IPS-18c (cell line): ENCODE data around the gene SLC7A6.

ENCODE experiments used
- H3K4me3 ChIP-seq: 2 replicates; pipeline ENCODE4 v1.7.0; 2013; ENCODE audit warnings: low read depth, mild to moderate bottlenecking, low read length, moderate library complexity; ENCODE audit not compliant: insufficient read depth
- H3K9me3 ChIP-seq: one replicate; pipeline ENCODE4 v1.6.1; 2013; ENCODE audit warnings: mild to moderate bottlenecking, low read length, moderate library complexity; ENCODE audit not compliant: control insufficient read depth, insufficient read depth

SLC7A6 gene

DNA sequence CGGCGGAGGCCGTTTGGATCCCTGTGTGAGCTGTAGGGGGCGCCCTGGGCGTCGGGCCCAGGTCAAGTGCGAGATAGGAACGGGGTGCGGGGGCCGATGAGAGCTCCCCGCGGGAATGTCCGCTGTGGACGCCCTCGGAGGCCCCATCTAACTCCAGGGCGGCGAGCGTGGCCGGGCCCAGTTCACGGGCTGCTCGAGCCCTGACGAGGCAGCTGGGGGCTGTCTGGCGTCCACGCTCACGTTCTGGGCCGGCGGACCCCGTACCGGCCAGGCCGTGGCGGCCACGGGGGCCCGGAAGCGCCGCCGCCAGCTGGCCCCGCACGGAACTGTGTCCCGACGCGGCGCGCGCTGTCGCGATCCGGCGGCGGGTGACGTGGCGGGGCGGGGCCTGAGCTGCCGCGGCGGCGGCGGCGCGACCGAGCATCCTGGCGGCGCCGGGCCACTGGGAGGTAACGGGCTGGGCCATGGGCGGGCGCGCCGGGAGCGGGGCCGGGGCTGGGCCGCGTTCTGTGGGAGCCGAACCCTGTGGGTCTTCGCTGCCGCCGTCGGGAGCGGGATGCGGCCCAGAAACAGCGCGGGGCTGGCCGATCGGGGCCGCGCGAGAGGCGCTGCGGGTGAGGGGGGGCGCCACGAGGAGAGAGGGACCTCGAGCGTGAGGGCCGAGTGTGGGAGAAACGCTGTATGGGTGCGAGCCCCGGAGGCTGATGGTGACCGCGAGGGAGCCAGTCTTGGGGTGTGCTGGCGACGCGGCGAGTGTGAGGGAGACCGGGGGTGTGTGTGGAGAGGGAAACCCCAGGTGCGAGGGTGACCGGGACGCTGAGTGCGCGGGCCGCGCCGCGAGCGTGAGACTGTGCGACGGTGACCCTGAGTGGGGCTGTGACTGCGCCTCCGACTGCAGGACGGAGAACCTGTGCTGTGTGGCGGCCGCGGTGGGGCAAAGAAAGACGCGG, at the start of gene SLC7A6:
Gene SLC7A6 (plus strand): TSS at position 399 of the 950 bp plus-strand sequence. CDS start 10,201 bp downstream, outside the sequence.
- Histone ChIP-seq H3K9me3 (peaks cover 2% of the 10 kb centered on the region), H3K4me3 (peak within 1 kb of the TSS; percentile 87)

DNA sequence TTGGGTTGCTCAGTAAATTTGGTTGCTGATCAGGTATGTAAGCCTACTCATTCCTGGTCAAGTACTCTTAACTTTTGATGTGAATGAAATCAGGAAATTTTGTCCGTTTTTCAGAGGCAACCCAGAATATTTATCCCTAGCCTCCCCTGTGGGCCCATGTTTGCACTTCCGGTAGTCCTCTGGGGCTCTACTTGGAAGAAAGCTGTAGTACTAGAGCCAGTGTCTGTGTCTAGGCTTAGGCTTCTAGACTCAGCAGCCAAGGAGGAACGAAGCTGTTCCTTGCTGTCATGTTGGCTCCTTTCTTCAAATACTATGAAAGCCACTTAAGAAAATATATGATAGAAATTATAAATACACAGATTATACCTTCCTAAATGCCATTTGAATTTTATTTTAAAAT, 49.6 kb upstream of the SLC7A6 start:
- no peaks in the 10 kb centered on the region for H3K9me3 ChIP-seq

DNA sequence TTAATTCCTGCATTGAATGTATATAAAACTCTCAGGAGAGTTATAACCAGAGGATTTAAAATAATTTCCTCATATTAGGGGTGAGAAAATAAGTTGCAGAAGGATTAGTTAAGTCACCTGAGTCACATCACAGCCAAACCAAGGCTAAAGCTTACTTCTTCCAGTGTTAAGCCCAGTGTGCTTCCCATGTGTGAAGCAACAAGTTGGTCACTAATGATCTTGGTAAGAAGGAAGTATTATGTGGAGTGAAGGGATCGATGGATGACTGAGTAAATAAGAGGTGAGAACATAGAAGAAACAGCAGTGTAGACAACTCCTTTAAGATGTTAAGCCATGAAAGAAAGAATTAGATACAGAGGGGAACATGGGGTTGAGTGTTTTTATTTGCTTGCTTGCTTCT, 49.0 kb upstream of the SLC7A6 start:
- Histone ChIP-seq H3K4me3 (no peak overlapping the region), H3K9me3 (no peaks in the 10 kb centered on the region)

More for the DNA sequence above, 49.6 kb upstream of the SLC7A6 start:
- H3K4me3 ChIP-seq, result no peak overlapping the region

DNA sequence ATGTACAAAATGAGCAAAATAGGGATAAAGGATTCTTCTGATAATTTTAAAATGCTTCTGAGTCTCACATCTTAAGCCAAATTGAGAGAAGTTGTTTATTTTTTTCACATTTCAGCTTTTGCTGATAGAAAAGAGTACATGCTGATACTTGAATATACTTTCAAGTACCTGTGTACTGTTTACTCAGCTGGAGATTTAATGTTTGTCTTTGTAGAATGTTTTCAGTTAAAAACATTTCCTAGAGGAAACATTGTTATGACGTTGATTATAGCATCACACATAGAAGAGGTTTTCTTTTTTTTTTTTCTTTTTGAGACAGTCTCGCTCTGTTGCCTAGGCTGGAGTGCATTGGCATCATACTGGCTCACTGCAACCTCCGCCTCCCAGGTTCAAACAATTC, 48.1 kb upstream of the SLC7A6 start:
- Histone ChIP-seq H3K4me3 (no peak overlapping the region), H3K9me3 (no peaks in the 10 kb centered on the region)

GRCh38 chr16:68217506-68217905, 46.8 kb upstream of the SLC7A6 start:
- Histone ChIP-seq H3K4me3 (no peak overlapping the region), H3K9me3 (no peaks in the 10 kb centered on the region)

- H3K4me3 ChIP-seq, result no peak overlapping the region
- no peaks in the 10 kb centered on the region for H3K9me3 ChIP-seq
These were observed 44.5 kb upstream of the SLC7A6 start for GRCh38 chr16:68219725-68220351.

GRCh38 chr16:68223072-68223471, 41.3 kb upstream of the SLC7A6 start:
- H3K9me3 ChIP-seq, result no peaks in the 10 kb centered on the region

DNA sequence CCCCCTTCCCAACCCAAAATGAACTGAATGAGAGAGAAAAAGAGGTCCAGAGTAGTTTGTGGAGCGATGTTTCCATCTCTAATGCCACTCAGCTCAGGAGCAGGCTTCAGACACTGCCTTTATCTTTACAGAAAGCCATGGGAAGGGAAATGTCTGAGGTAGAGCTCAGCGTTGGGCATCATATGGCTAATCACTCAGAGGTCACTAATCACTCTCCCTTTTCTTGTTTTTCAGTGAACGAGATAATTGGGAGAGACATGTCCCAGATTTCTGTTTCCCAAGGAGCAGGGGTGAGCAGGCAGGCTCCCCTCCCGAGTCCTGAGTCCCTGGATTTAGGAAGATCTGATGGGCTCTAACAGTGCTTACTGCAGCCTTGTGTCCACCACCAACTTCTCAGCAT, 38.2 kb upstream of the SLC7A6 start:
- H3K4me3 ChIP-seq, result no peak overlapping the region
- peaks cover 3% of the 10 kb centered on the region for H3K9me3 ChIP-seq

More at GRCh38 chr16:68223072-68223471, 41.3 kb upstream of the SLC7A6 start:
- no peak overlapping the region for H3K4me3 ChIP-seq

GRCh38 chr16:68227183-68227793, 37.0 kb upstream of the SLC7A6 start:
- H3K9me3 ChIP-seq, result peaks cover 3% of the 10 kb centered on the region
- H3K4me3 ChIP-seq, result no peak overlapping the region; the same call in 1 of the 2 replicates

GRCh38 chr16:68227850-68228553, 36.3 kb upstream of the SLC7A6 start:
- peaks cover 3% of the 10 kb centered on the region for H3K9me3 ChIP-seq

DNA sequence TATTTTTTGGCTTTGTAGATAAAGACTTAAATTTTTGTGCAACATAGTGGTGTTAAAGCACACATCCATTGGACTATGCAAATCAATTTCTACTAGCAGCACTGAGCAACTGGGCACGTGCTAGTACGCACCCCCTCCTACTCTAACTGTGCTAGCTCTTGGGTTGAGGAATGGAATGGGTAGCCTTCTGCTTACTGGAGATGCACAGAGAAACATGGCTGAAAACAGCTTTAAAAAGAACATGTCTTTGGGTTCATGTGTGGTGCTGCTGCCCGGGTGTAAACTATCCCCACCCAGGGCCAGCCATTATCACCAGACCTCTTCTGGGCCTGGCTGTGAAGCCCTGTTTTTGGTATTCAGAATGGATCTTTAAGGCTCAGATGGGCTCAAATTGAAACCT, 35.7 kb upstream of the SLC7A6 start:
- no peak overlapping the region for H3K4me3 ChIP-seq
- H3K9me3 ChIP-seq, result peaks cover 3% of the 10 kb centered on the region

More at GRCh38 chr16:68227850-68228553, 36.3 kb upstream of the SLC7A6 start:
- H3K4me3 ChIP-seq, result no peak overlapping the region

DNA sequence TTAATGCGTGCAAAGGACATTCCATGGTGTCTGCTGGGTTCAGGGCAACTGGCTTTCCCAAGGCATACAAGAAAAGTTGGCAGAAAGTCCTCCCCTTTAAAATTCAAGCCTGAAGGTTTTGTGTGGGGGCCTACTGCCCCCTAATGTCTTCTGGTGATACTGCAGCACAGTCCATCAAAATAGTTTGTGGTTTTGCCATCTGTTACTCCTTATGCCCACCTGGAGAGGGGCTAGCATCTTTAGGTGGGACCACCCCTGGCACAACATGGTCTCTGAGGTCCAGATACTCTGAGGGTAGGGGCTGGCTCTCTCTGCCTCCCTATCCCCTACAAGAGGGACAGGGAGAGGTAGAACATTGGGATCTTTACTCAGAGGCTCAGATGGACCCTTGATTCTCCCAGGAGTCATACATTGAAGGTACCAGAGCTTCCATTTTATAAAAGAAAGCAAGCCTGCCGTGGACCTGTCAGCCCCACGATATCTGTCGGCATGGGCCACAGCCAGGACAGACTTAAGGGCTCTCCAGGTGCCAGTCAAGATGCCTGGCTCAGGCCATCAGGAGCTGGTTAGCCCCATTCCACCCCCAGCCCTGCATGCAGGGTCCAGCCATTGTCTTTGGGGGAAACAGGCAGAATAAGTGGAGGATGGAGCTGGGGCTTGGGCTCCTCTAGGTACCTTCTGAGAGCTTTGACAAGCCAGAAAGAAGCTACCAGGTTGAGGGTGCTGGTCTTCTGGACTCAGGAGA, 34.7 kb upstream of the SLC7A6 start:
- Histone ChIP-seq H3K9me3 (peaks cover 3% of the 10 kb centered on the region), H3K4me3 (no peak overlapping the region)

GRCh38 chr16:68230176-68230571, 34.2 kb upstream of the SLC7A6 start:
- H3K9me3 ChIP-seq, result peaks cover 3% of the 10 kb centered on the region
- no peak overlapping the region for H3K4me3 ChIP-seq

DNA sequence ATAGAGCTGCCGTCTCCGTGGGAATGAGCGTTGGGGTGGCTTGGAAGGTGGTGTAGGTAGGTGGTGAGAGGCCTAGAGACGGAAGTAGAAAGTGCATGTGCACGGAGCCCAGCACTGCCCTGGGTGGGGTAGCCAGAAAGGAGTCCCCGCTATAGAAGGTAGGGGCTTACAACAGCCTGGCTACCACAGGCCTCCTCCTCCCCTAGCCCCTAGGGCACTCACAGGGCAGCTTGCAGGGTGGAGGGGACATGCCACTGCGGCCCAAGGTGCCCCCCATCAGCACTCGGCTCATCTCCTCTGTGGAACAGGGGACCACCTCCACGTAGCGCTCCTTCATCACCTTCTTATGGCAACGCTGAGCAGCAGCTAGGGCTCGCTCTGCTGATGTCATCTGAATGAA, 33.4 kb upstream of the SLC7A6 start:
- Histone ChIP-seq H3K4me3 (no peak overlapping the region), H3K9me3 (peaks cover 3% of the 10 kb centered on the region)

GRCh38 chr16:68231384-68232136, 32.8 kb upstream of the SLC7A6 start:
- Histone ChIP-seq H3K9me3 (peaks cover 3% of the 10 kb centered on the region), H3K4me3 (no peak overlapping the region)

DNA sequence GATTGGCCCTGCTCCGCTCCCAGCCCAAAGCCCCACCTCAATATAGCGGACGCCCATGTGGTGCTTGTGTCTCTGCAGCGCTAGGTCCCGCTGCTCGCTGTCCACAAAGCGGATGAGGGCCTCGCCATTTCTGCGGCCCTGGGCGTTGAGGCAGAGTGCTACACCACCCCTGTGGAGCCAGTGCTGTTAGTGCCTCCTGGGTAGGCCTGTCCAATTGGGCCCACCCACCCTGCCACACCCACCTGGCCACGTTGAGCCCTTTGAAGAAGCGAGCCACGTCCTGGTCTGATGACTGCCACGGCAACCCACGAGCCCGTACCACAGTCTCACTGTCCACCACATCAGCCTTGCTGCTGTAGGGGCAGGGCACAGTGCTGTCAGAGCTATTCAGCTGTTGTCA, 32.0 kb upstream of the SLC7A6 start:
- H3K9me3 ChIP-seq, result peaks cover 3% of the 10 kb centered on the region
- H3K4me3 ChIP-seq, result no peak overlapping the region
